ENCODE data around the gene C1GALT1C1. TPM values are rescaled to one million over a fixed set of nuclear protein-coding genes. Genes with fewer than 3 reads are reported as not detected.

Gene C1GALT1C1
- polyA plus RNA-seq, 3 donors: 8.3 to 44.3 (median 42.1) TPM

- Histone ChIP-seq H3K27ac (ENCODE audit: low read depth in 1 of 2, low read length in 2 of 2) (no peak overlapping the region), H3K79me2 (ENCODE audit: insufficient read depth, low read length) (no peaks in the 10 kb centered on the region), H4K20me1 (ENCODE audit: insufficient read depth, low read length) (no peaks in the 10 kb centered on the region), H3K9me3 (replicated peaks in 1 of 2; ENCODE audit: control insufficient read depth in 1 of 2, insufficient read depth in 1 of 2, low read length in 2 of 2) (no peaks in the 10 kb centered on the region), H3K4me1 (ENCODE audit: control insufficient read depth in 1 of 2, insufficient read depth in 2 of 2, low read length in 2 of 2) (peaks cover 0 to 6% of the 10 kb centered on the region in 2 donors), H3K4me3 (replicated peaks in 1 of 3; ENCODE audit: low read depth in 2 of 3, low read length in 3 of 3) (no peak overlapping the region), H3K36me3 (replicated peaks in 1 of 2; ENCODE audit: control insufficient read depth in 1 of 2, insufficient read depth in 2 of 2, low read length in 2 of 2) (no peaks in the 10 kb centered on the region), H3K27me3 (ENCODE audit: control insufficient read depth in 2 of 2, insufficient read depth in 2 of 2, low read length in 2 of 2) (no peaks in the 10 kb centered on the region), H3K4me2 (replicated peaks; ENCODE audit: extremely low read depth, low read length, poor library complexity, severe bottlenecking) (no peak overlapping the region), H3K9ac (ENCODE audit: insufficient read depth, low read length, poor library complexity, severe bottlenecking) (no peak overlapping the region), H2AFZ (ENCODE audit: insufficient read depth, low read depth, low read length, poor library complexity, severe bottlenecking) (no peak overlapping the region)
- H3K9me3 Mint-ChIP-seq: peaks cover 0 to 7% (median 0%) of the 10 kb centered on the region in 7 donors
- no peaks in the 10 kb centered on the region for H3K36me3 Mint-ChIP-seq
- intact Hi-C loops (cut with micrococcal nuclease): no loop called here
- H3K4me1 Mint-ChIP-seq: peaks cover 8% of the 10 kb centered on the region
- no peak for DNase-seq
- no peak overlapping the region for H3K27ac Mint-ChIP-seq
- peaks cover 0 to 5% (median 0%) of the 10 kb centered on the region in 3 donors for H3K27me3 Mint-ChIP-seq (ENCODE audit: low read depth in 3 of 3)
- WGBS (ENCODE audit: insufficient coverage): no CpG with 5 or more reads among the region's 4 CpGs
- H3K4me3 Mint-ChIP-seq: no peak overlapping the region
- no peak for TF ChIP-seq CTCF (IDR thresholded peaks at IDR 0.05)
These were observed 8.8 kb upstream of the C1GALT1C1 start for GRCh38 chrX:120638619-120639018.

- Histone ChIP-seq H2AFZ (ENCODE audit: insufficient read depth, low read depth, low read length, poor library complexity, severe bottlenecking) (no peak overlapping the region), H3K36me3 (replicated peaks in 1 of 2; ENCODE audit: control insufficient read depth in 1 of 2, insufficient read depth in 2 of 2, low read length in 2 of 2) (peaks cover 0 to 7% of the 10 kb centered on the region in 2 donors), H3K4me2 (replicated peaks; ENCODE audit: extremely low read depth, low read length, poor library complexity, severe bottlenecking) (no peak overlapping the region), H3K4me1 (ENCODE audit: control insufficient read depth in 1 of 2, insufficient read depth in 2 of 2, low read length in 2 of 2) (peaks cover 8 to 12% of the 10 kb centered on the region in 2 donors), H3K27ac (ENCODE audit: low read depth in 1 of 2, low read length in 2 of 2) (no peak overlapping the region), H3K4me3 (replicated peaks in 1 of 3; ENCODE audit: low read depth in 2 of 3, low read length in 3 of 3) (no peak overlapping the region), H3K9me3 (replicated peaks in 1 of 2; ENCODE audit: control insufficient read depth in 1 of 2, insufficient read depth in 1 of 2, low read length in 2 of 2) (no peaks in the 10 kb centered on the region), H3K27me3 (ENCODE audit: control insufficient read depth in 2 of 2, insufficient read depth in 2 of 2, low read length in 2 of 2) (no peaks in the 10 kb centered on the region), H3K79me2 (ENCODE audit: insufficient read depth, low read length) (peaks cover 31% of the 10 kb centered on the region), H3K9ac (ENCODE audit: insufficient read depth, low read length, poor library complexity, severe bottlenecking) (no peak overlapping the region), H4K20me1 (ENCODE audit: insufficient read depth, low read length) (no peaks in the 10 kb centered on the region)
- peaks cover 0 to 3% (median 0%) of the 10 kb centered on the region in 3 donors for H3K27me3 Mint-ChIP-seq (ENCODE audit: low read depth in 3 of 3)
- H3K9me3 Mint-ChIP-seq: peaks cover 0 to 5% (median 0%) of the 10 kb centered on the region in 7 donors
- WGBS (ENCODE audit: insufficient coverage): no CpG with 5 or more reads among the region's 2 CpGs
- no peak for TF ChIP-seq CTCF (IDR thresholded peaks at IDR 0.05)
- H3K36me3 Mint-ChIP-seq: peaks cover 9 to 10% of the 10 kb centered on the region in 2 donors
- H3K27ac Mint-ChIP-seq: no peak overlapping the region
- no peak overlapping the region for H3K4me3 Mint-ChIP-seq
- intact Hi-C loops (cut with micrococcal nuclease): no loop called here
- DNase-seq: no peak
- H3K4me1 Mint-ChIP-seq: peaks cover 10% of the 10 kb centered on the region
These were observed 4.5 kb downstream of the C1GALT1C1 start for GRCh38 chrX:120625371-120625770.
